NCI-H146 treated with DMSO at 0.1 percent for 48 hours (cell line): Measurements from ENCODE around the gene ATF7IP2.
"Not testable (repeated sequence)": the region's sequence is repeated elsewhere in the genome, so short reads cannot be mapped to it uniquely, and the experiment has no call there.

ENCODE experiments used
- DNase-seq: peaks from one replicate; lab custom pipeline; 2025; ENCODE audit not compliant: unreplicated experiment; lab: John Stamatoyannopoulos, UW

The ATF7IP2 gene

GRCh38 chr16:10373556-10373955 is 12.3 kb upstream of the ATF7IP2 start:
- no peak for DNase-seq

- no peak for DNase-seq
Observed at GRCh38 chr16:10376229-10376628, 9.6 kb upstream of the ATF7IP2 start.

- no peak for DNase-seq
Observed at GRCh38 chr16:10383626-10384025, 2.2 kb upstream of the ATF7IP2 start.

GRCh38 chr16:10386517-10387100 is 748 bp downstream of the ATF7IP2 start:
- no peak for DNase-seq

GRCh38 chr16:10387188-10387617 is 1.3 kb downstream of the ATF7IP2 start:
- no peak for DNase-seq

GRCh38 chr16:10388988-10389387 is 3.1 kb downstream of the ATF7IP2 start:
- no peak for DNase-seq

- no peak for DNase-seq
Observed at GRCh38 chr16:10390330-10390729, 4.5 kb downstream of the ATF7IP2 start.

GRCh38 chr16:10390867-10391266 is 5.0 kb downstream of the ATF7IP2 start:
- no peak for DNase-seq

GRCh38 chr16:10391339-10391738 is 5.5 kb downstream of the ATF7IP2 start:
- DNase-seq, result no peak

- DNase-seq, result no peak
Observed at GRCh38 chr16:10402975-10403374, 17.1 kb downstream of the ATF7IP2 start.

GRCh38 chr16:10405386-10405939 is 19.6 kb downstream of the ATF7IP2 start:
- no peak for DNase-seq

- DNase-seq, result no peak
Observed at GRCh38 chr16:10408824-10409381, 23.0 kb downstream of the ATF7IP2 start.

GRCh38 chr16:10409713-10410112 is 23.9 kb downstream of the ATF7IP2 start:
- DNase-seq, result not testable (repeated sequence)

- DNase-seq, result no peak
Observed at GRCh38 chr16:10410469-10410868, 24.6 kb downstream of the ATF7IP2 start.

- no peak for DNase-seq
Observed at GRCh38 chr16:10412935-10413601, 27.2 kb downstream of the ATF7IP2 start.

GRCh38 chr16:10418204-10418603 is 32.3 kb downstream of the ATF7IP2 start:
- DNase-seq, result not testable (repeated sequence)

- no peak for DNase-seq
Observed at GRCh38 chr16:10419701-10420100, 33.8 kb downstream of the ATF7IP2 start.

- no peak for DNase-seq
Observed at GRCh38 chr16:10421596-10421995, 35.7 kb downstream of the ATF7IP2 start.

GRCh38 chr16:10428433-10429168 is 42.7 kb downstream of the ATF7IP2 start:
- no peak for DNase-seq

GRCh38 chr16:10429299-10429969 is 43.6 kb downstream of the ATF7IP2 start:
- DNase-seq, result not testable (repeated sequence)

- DNase-seq, result no peak
Observed at GRCh38 chr16:10441726-10442125, 55.9 kb downstream of the ATF7IP2 start.
